Measurements from ENCODE around the gene HDAC11. TPM values are rescaled to one million over a fixed set of nuclear protein-coding genes. Genes with fewer than 3 reads are reported as not detected.

The HDAC11 gene
- total and polyA plus RNA-seq, 2 of the 13 experiments (the other 11 are each of a cell fraction or from before 2014, with no cell fraction given): 13.7 to 33.1 TPM

GRCh38 chr3:13507570-13508339 lies 27.6 kb downstream of the HDAC11 start:
- H3K9ac ChIP-seq (ENCODE audit: insufficient read depth, low read depth, low read length): no peak overlapping the region
- no peak overlapping the region for H3K4me3 ChIP-seq (replicated peaks in 1 of 3; ENCODE audit: insufficient read depth in 1 of 3, low read depth in 2 of 3, low read length in 3 of 3)
- no peak for DNase-seq (ENCODE audit: low spot score)

More at GRCh38 chr3:13507570-13508339, 27.6 kb downstream of the HDAC11 start:
- Histone ChIP-seq H3K4me2 (ENCODE audit: low read depth, low read length) (no peak overlapping the region), H3K36me3 (replicated peaks in 1 of 2; ENCODE audit: control insufficient read depth in 1 of 2, insufficient read depth in 2 of 2, low read length in 2 of 2) (peaks cover 2% of the 10 kb centered on the region in 2 experiments; a peak in 1 of 5 replicates), H4K20me1 (ENCODE audit: insufficient read depth, low read length) (peaks cover 3% of the 10 kb centered on the region; the same call in 1 of the 2 replicates), H3K4me1 (ENCODE audit: insufficient read depth, low read length) (peaks cover 17% of the 10 kb centered on the region), H2AFZ (ENCODE audit: low read length) (no peak overlapping the region), H3K79me2 (ENCODE audit: insufficient read depth, low read length) (no peaks in the 10 kb centered on the region), H3K27ac (ENCODE audit: extremely low read length, insufficient read depth, low read length) (no peak overlapping the region), H3K9me3 (ENCODE audit: low read length) (no peaks in the 10 kb centered on the region), H3K27me3 (ENCODE audit: control insufficient read depth in 1 of 2, insufficient read depth in 2 of 2, low read length in 2 of 2) (peaks cover 3 to 21% of the 10 kb centered on the region in 2 experiments; a peak in 4 of 5 replicates)
- ChIA-PET CTCF (ENCODE audit: low intra/inter-chr PET ratio, low total read pairs) (no interaction called here), POLR2A (no interaction called here)
- FAIRE-seq (no peak), ATAC-seq (peak; percentile 46)
- WGBS (ENCODE audit: low lambda C conversion rate): 79% methylated on average over 11 of the region's 20 CpGs
- 0 out of 2 replicates have a peak, but pooled peaks have one; percentile 2 for TF ChIP-seq ZFP91 (CRISPR knock-in tag; IDR thresholded peaks at IDR 0.05; ENCODE audit: borderline replicate concordance)
- TF ChIP-seq GABPB1 (CRISPR knock-in tag; IDR thresholded peaks at IDR 0.05): 0 out of 2 replicates have a peak, but pooled peaks have one; percentile 2
- TF ChIP-seq RXRA (CRISPR knock-in tag; IDR thresholded peaks at IDR 0.05): 0 out of 2 replicates have a peak, but pooled peaks have one; percentile 7
- no peak for TF ChIP-seq ZNF678 (CRISPR knock-in tag; IDR thresholded peaks at IDR 0.05)
- TF ChIP-seq ZNF687 (CRISPR knock-in tag; IDR thresholded peaks at IDR 0.05): peak; percentile 11; the same call in 1 of the 2 replicates
- no peak for TF ChIP-seq ZBTB33 (CRISPR knock-in tag; IDR thresholded peaks at IDR 0.05)
- TF ChIP-seq ZNF350 (CRISPR knock-in tag; IDR thresholded peaks at IDR 0.05; ENCODE audit: borderline replicate concordance, low read depth): no peak
- no peak for TF ChIP-seq TARDBP (CRISPR knock-in tag; IDR thresholded peaks at IDR 0.05)
- TF ChIP-seq KDM2A (CRISPR knock-in tag; IDR thresholded peaks at IDR 0.05; ENCODE audit: borderline replicate concordance, low read depth): peak; percentile 22; the same call in 1 of the 2 replicates
- peak; percentile 81 for TF ChIP-seq ZNF629 (CRISPR knock-in tag; conservative IDR thresholded peaks at IDR 0.05)
- BruUV-seq (replicated peaks): no TSS peak
- in situ Hi-C loops (cut with HindIII; ENCODE audit: extremely low pct_ligation_motif_present, low pct_unique_long_range_greater_than_20kb) (no loop called here), intact Hi-C loops (cut with micrococcal nuclease; ENCODE audit: unreplicated experiment) (no loop called here)

Data from HepG2 (cell line).